HG02884 (cell line): ENCODE results near the gene RAPSN.

Experiments used
- ATAC-seq: cut with Tn5 transposase; IDR thresholded peaks from one replicate; pipeline ENCODE4 v1.9.1; 2021; ENCODE audit warnings: mild to moderate bottlenecking, moderate library complexity; ENCODE audit not compliant: unreplicated experiment

Gene RAPSN

DNA sequence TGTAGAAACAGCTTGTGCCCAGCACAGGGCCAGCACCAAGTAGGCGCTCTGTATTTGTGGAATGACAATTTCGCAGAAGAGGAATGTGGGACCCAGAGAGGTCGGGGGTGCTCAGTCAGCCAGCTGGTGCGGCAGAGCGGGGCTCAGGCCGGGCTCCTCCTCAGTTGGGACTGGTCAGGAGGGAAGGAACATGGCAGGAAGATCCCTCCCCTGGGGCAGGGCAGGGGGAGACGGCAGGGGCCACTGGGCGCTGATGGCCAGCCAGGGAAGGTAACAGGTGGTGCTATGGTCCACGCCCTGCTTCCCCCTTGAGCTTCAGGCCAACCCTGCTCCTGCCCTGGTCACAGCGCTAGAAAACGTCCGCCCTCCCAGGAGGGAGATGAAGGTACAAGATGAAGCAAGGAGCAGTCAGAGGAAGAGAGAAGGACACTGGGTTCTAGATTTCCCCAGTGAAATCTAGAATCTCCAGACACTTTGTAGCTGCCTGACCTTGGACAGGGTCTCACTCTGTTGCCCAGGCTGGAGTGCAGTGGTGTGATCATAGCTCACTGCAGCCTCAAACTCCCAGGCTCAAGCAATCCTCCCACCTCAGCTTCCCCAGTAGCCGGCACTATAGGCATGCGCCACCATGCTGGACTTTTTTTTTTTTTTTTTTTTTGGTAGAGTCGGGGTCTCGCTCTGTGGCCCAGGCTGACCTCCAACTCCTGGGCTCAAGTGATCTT lies 57.1 kb downstream of the RAPSN start:
- ATAC-seq: no peak

DNA sequence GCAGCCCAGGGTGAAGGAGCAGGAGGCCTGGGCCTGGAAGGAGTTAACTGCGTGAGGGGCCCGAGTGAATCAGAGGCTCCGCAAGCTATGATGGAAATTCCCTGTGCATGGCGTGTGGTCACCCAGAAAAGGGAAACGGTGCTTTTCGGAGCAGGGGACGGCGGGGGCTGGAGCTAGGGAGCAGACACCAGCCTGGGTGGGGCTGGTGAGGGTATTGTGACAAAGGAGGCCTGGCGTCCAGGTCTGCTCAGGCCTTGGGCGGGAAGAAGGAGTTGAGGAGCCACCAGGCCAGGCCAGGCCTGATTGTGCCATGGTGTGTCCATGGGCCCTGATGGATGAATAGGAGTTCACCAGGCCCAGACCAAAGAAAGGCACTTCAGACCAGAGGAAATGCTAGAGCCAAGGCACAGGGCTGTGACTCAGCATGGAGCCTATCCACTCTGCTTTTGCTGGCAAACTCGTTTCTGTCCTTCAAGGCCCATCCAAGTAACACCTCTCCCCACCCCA lies 57.8 kb downstream of the RAPSN start:
- no peak for ATAC-seq

DNA sequence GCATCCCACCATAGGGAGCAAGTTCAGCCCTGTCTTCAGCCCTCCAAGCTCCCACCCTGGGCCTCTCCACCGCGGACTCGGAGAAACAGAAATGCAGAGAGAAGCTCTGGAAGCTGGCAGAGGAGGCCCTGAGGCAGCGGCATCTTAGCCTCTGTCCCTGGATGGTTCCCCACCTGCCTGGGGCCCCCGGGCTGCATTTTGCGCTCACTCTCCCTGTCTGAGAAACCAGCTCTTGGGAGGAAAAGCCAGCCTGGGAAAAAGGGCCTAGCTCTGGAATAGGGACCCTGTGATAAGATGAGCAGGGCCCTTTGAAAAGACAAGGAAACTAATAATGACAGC lies 58.5 kb downstream of the RAPSN start:
- no peak for ATAC-seq

DNA sequence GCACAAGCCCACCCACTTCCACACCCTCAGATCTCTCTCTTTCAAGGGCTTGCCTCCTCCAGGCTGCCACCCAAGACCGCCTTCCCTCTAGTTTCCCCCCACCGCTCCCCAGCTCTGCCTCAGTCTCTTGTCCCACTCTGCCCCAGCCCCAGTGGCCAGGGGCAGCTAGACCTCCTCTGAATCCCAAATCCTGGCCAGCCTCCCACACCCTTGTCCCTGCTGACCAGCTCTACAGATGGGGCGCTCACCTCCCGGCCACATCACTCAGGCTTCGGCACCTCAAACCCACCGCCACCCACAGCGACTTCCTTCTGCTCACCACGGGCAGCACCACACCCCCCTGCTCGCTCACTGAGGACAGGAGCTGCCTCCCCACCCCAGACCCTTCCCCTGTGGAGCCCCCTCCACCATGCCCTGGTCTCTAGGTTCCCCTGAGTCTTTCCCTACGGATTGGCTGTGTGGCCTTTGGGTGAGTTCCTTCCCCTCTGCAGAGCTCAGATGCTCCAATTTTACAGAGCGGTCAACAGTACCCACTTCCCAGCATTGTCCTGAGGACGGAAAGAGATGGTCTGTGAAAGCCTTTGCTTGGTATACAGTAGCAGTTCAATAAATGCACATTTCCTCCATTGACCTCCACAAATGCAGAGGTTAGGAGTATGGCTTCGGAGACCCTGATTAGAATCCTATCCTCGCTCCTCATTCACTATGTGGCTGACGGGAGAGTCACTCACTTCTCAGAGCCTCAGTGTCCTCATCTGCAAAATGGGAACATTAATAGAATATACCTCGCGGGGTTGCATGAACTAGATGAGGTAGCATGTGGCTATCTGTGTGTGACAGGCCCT lies 59.1 kb downstream of the RAPSN start:
- ATAC-seq: no peak

DNA sequence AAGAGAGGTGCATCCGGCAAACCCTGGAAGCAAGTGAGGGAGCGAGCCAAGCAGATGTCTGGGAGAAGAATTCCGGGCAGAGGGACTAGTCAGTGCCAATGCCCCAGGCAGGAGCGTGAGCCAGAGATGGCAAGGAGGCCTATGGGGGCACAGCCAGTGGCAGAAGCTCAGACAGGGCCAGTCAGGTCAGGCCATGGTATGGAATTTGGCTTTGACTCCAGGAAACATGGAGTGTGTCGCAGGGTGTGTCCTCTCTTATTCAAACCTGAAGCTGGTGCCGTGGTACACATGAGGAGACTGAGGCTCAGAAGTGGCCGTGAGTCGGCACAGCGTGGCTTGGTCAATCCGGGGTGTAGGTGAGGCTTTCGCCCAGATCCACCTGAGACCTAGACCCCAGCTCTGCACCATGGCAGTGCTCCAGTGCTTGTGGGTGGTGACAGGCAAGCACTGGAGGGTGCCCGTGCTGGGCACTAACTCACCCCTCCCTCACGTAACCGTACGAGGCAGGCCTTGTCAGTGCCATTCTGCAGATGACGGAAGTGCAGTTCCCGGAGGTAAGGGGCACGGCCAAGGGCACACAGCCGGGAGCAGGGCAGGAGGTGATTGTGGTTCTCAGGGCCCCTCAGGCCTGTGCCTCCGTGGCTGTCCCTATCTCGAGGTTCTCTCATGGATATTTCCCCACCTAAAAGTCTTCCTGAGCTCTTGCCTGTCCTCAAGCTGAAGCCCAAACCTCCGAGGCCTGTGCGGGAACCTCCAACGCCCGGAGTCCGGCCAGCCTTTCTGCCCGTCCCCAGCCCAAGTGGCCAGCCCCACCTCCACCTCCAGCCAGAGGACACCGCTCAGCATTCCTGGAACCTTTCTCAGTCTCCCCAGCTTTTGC lies 60.0 kb downstream of the RAPSN start:
- ATAC-seq: no peak

DNA sequence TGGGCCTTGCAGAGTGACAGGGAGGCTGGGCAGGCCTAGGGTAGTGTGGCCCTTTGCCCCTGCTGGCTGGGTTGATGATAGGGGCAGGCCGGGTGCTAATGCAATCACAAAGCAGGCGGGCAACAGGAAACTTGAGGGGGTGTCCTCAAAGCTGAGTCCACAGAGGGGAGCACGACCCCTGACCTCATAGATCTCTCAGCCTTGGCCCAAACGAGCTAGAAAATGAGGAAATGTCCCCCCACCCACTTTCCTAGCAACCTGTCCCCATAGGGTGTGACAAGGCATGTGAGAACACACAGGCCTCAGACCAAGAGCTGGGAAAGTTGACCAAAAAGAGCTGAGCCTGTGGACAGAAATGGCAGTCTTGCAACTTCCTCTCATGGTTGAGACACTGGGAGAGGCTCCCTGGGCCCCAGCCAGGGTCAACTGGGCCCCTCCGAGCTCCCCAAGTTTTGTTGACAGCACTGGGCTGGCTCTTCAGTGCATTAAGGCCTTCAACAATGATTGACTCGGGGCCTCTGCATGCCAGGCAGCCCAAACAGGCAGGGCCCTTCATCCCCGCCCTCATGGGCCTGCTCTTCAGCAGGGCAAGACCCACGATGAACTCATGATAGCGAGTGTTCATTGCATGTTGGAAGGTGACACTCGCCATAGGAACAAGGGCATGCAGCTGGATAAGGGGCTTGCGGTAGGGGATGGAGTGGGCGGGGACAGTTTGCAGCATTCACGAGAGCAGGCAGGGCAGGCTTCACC lies 60.8 kb downstream of the RAPSN start:
- ATAC-seq: no peak
